Measurements from ENCODE around the gene CXorf66. TPM values are rescaled to one million over a fixed set of nuclear protein-coding genes. Genes with fewer than 3 reads are reported as not detected.

The CXorf66 gene
- total and polyA plus RNA-seq, 9 of the 15 experiments (the other 6 are each of a cell fraction or from before 2014, with no cell fraction given): not detected

GRCh38 chrX:139932901-139933796 lies 32.2 kb downstream of the CXorf66 start, which contains the start of gene ATP11C (continued):
- TF ChIP-seq MNT (conservative IDR thresholded peaks at IDR 0.05): peak; percentile 61 to 70; a peak in 3 of 4 replicates
- TF ChIP-seq, protein P1, sequence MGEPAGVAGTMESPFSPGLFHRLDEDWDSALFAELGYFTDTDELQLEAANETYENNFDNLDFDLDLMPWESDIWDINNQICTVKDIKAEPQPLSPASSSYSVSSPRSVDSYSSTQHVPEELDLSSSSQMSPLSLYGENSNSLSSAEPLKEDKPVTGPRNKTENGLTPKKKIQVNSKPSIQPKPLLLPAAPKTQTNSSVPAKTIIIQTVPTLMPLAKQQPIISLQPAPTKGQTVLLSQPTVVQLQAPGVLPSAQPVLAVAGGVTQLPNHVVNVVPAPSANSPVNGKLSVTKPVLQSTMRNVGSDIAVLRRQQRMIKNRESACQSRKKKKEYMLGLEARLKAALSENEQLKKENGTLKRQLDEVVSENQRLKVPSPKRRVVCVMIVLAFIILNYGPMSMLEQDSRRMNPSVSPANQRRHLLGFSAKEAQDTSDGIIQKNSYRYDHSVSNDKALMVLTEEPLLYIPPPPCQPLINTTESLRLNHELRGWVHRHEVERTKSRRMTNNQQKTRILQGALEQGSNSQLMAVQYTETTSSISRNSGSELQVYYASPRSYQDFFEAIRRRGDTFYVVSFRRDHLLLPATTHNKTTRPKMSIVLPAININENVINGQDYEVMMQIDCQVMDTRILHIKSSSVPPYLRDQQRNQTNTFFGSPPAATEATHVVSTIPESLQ (CRISPR knock-in tag; IDR thresholded peaks at IDR 0.05): no peak
- TF ChIP-seq NFE2 (IDR thresholded peaks at IDR 0.05; ENCODE audit: low read depth): no peak
- 0 out of 2 replicates have a peak, but pooled peaks have one; percentile 17 for TF ChIP-seq NR2C1 (IDR thresholded peaks at IDR 0.05)
- TF ChIP-seq NR2C1 (tag; IDR thresholded peaks at IDR 0.05): peak; percentile 70
- no peak for TF ChIP-seq HIVEP1 (CRISPR knock-in tag; IDR thresholded peaks at IDR 0.05)
- no peak for TF ChIP-seq STAG1 (CRISPR knock-in tag; IDR thresholded peaks at IDR 0.05; ENCODE audit: borderline replicate concordance)
- TF ChIP-seq VEZF1 (CRISPR knock-in tag; IDR thresholded peaks at IDR 0.05): peak; percentile 99
- TF ChIP-seq E2F3 (CRISPR knock-in tag; IDR thresholded peaks at IDR 0.05): no peak
- TF ChIP-seq CEBPB (tag; IDR thresholded peaks at IDR 0.05): no peak
- peak; percentile 50; the same call in 1 of the 2 replicates for TF ChIP-seq ELF1 (tag; IDR thresholded peaks at IDR 0.05)
- TF ChIP-seq CLOCK (CRISPR knock-in tag; IDR thresholded peaks at IDR 0.05; ENCODE audit: borderline replicate concordance): no peak
- TF ChIP-seq GTF2E2 (tag; IDR thresholded peaks at IDR 0.05): peak; percentile 33; the same call in 1 of the 2 replicates
- TF ChIP-seq FOXK1 (CRISPR knock-in tag; IDR thresholded peaks at IDR 0.05; ENCODE audit: borderline replicate concordance): no peak
- TF ChIP-seq TBP (optimal IDR thresholded peaks at IDR 0.05; ENCODE audit: low read depth, low read length): peak; percentile 59
- 0 out of 2 replicates have a peak, but pooled peaks have one; percentile 50 for TF ChIP-seq LCOR (CRISPR knock-in tag; IDR thresholded peaks at IDR 0.05)
- no peak for TF ChIP-seq KLF16 (IDR thresholded peaks at IDR 0.05)

All from K562 (cell line).